HCT116 (cell line): ENCODE measurements around the gene PPP1R27. TPM values are rescaled to one million over a fixed set of nuclear protein-coding genes. Genes with fewer than 3 reads are reported as not detected.

Experiments used
- ATAC-seq: fragments of 200-7000 bp; cut with Tn5 transposase; 2 replicates; pipeline ENCODE4 v1.9.1; 2020; ENCODE audit warnings: mild to moderate bottlenecking, moderate library complexity
- BruUV-seq: library from RNA; stranded (reverse); fragments of 400-500 nt; replicated peaks from 2 replicates; lab custom pipeline; 2021; lab: Mats Ljungman, UMichigan
- CTCF ChIA-PET: fragments of 300-600 bp; sonication (Branson Sonifier 250); formaldehyde crosslinking; loops from one replicate; lab custom pipeline; 2021; ENCODE audit warnings: antibody characterized with exemption; lab: Charles Lee
- POLR2A ChIA-PET: fragments of 300-600, 350-600 bp; sonication (Branson Sonifier 250); formaldehyde crosslinking; loops from one replicate; lab custom pipeline; 2021; ENCODE audit warnings: antibody characterized with exemption; lab: Charles Lee
- RAD21 ChIA-PET, 2 experiments: fragments of 300-600 bp; sonication (Branson Sonifier 250); formaldehyde crosslinking; loops; one replicate each; lab custom pipeline; 2023; ENCODE audit warnings: low total read pairs in 2 of 2; ENCODE audit not compliant: uncharacterized antibody in 2 of 2, unreplicated experiment in 2 of 2, low non-redundant PET in 1 of 2; lab: Charles Lee
- DNase-seq: peaks from one replicate; pipeline ENCODE4 v3.0.0-alpha.2; 2010; ENCODE audit warnings: low read depth, low spot score
- H2AFZ ChIP-seq: fragments of 200-600 bp; shearing (Covaris generic), sonication (generic); 2 replicates; pipeline ENCODE4 v1.6.1; 2017; ENCODE audit warnings: low read depth, mixed run types, mixed read lengths, antibody characterized with exemption, low read length; ENCODE audit not compliant: poor library complexity, severe bottlenecking
- H3K27ac ChIP-seq: 2 replicates; pipeline ENCODE4 v1.5.1; 2012; ENCODE audit warnings: low read depth, low read length
- H3K27me3 ChIP-seq: fragments of 200-600 bp; sonication (generic); 2 replicates; pipeline ENCODE4 v1.6.1; 2016; ENCODE audit warnings: mixed run types, low read length, mixed read lengths; ENCODE audit not compliant: insufficient read depth
- H3K36me3 ChIP-seq, 2 experiments: fragments of 200-500 bp in 1 of 2; fragments of 200-600 bp in 1 of 2; sonication (Bioruptor generic) in 1 of 2; sonication (generic) in 1 of 2; 2 replicates each; pipeline versions ENCODE4 v1.5.1 to v1.6.1; 2014 to 2016; ENCODE audit warnings: low read length in 2 of 2, inconsistent platforms in 1 of 2, mixed read lengths in 1 of 2, mixed run types in 1 of 2; ENCODE audit not compliant: insufficient read depth in 2 of 2, control insufficient read depth in 1 of 2
- H3K4me1 ChIP-seq, 2 experiments: fragments of 200-600 bp in 1 of 2; sonication (generic) in 1 of 2; 2 replicates each; pipeline versions ENCODE4 v1.5.1 to v1.6.1; 2012 to 2017; ENCODE audit warnings: low read length in 2 of 2, inconsistent platforms in 1 of 2, mild to moderate bottlenecking in 1 of 2, mixed read lengths in 1 of 2, mixed run types in 1 of 2, moderate library complexity in 1 of 2; ENCODE audit not compliant: insufficient read depth in 2 of 2, control insufficient read depth in 1 of 2
- H3K4me2 ChIP-seq: fragments of 200-600 bp; sonication (generic); 2 replicates; pipeline ENCODE4 v1.6.1; 2017; ENCODE audit warnings: mixed run types, low read length, mixed read lengths
- H3K4me3 ChIP-seq, 2 experiments: fragments of 200-600 bp in 1 of 2; sonication (generic) in 1 of 2; replicated peaks in 1 of 2; 2 replicates each; pipeline ENCODE4 v1.5.1; 2011 to 2016; ENCODE audit warnings: low read length in 2 of 2, control low read depth in 1 of 2, low read depth in 1 of 2, mild to moderate bottlenecking in 1 of 2, mixed read lengths in 1 of 2, mixed run types in 1 of 2
- H3K79me2 ChIP-seq: fragments of 200-600 bp; sonication (generic); 2 replicates; pipeline ENCODE4 v1.6.1; 2017; ENCODE audit warnings: mild to moderate bottlenecking, mixed run types, low read length, moderate library complexity, mixed read lengths; ENCODE audit not compliant: insufficient read depth
- H3K9ac ChIP-seq: fragments of 200-600 bp; sonication (generic); 2 replicates; pipeline ENCODE4 v1.6.1; 2016; ENCODE audit warnings: low read length, mixed read lengths
- H3K9me2 ChIP-seq: fragments of 200-600 bp; sonication (generic), shearing (Covaris generic); 2 replicates; pipeline ENCODE4 v1.6.1; 2017; ENCODE audit warnings: mixed run types, mild to moderate bottlenecking, moderate library complexity; ENCODE audit not compliant: insufficient read depth
- H3K9me3 ChIP-seq, 2 experiments: fragments of 200-500 bp in 1 of 2; fragments of 200-600 bp in 1 of 2; sonication (Bioruptor generic) in 1 of 2; sonication (generic) in 1 of 2; 2 replicates each; pipeline ENCODE4 v1.6.1; 2014 to 2017; ENCODE audit warnings: low read length in 2 of 2, mixed read lengths in 2 of 2, inconsistent platforms in 1 of 2, low read depth in 1 of 2, mild to moderate bottlenecking in 1 of 2, mixed run types in 1 of 2, moderate library complexity in 1 of 2; ENCODE audit not compliant: control insufficient read depth in 1 of 2, insufficient read depth in 1 of 2
- H4K20me1 ChIP-seq: fragments of 200-600 bp; sonication (generic), shearing (Covaris generic); 2 replicates; pipeline ENCODE4 v1.6.1; 2017; ENCODE audit warnings: mixed run types, mild to moderate bottlenecking, moderate library complexity; ENCODE audit not compliant: insufficient read depth
- CBX3 ChIP-seq: IDR thresholded peaks from 2 replicates; pipeline ENCODE4 v1.6.1; 2012; ENCODE audit warnings: low read depth
- EGR1 ChIP-seq: IDR thresholded peaks from 2 replicates; pipeline ENCODE4 v1.6.1; 2012; ENCODE audit warnings: low read depth
- ELF1 ChIP-seq: IDR thresholded peaks from 2 replicates; pipeline ENCODE4 v1.6.1; 2012; ENCODE audit warnings: low read depth, borderline replicate concordance
- EZH2 ChIP-seq: fragments of 200-600 bp; sonication (generic); IDR thresholded peaks from 2 replicates; pipeline ENCODE4 v1.6.1; 2017; ENCODE audit warnings: antibody characterized with exemption, mixed run types
- EZH2phosphoT487 ChIP-seq: fragments of 200-600 bp; IDR thresholded peaks from 2 replicates; pipeline ENCODE4 v1.6.1; 2018; ENCODE audit warnings: antibody characterized with exemption, borderline replicate concordance
- FOSL1 ChIP-seq: IDR thresholded peaks from 2 replicates; pipeline ENCODE4 v1.6.1; 2012; ENCODE audit warnings: low read depth
- JUND ChIP-seq: IDR thresholded peaks from 2 replicates; pipeline ENCODE4 v1.6.1; 2012
- POLR2A ChIP-seq: IDR thresholded peaks from 2 replicates; pipeline ENCODE4 v1.7.0; 2011; ENCODE audit warnings: borderline replicate concordance; ENCODE audit not compliant: insufficient read depth, insufficient read length; ENCODE audit errors: extremely low read depth
- POLR2AphosphoS5 ChIP-seq: IDR thresholded peaks from 2 replicates; pipeline ENCODE4 v1.6.1; 2011; ENCODE audit warnings: mild to moderate bottlenecking, low read depth, low read length, moderate library complexity
- RAD21 ChIP-seq: IDR thresholded peaks from 2 replicates; pipeline ENCODE4 v1.6.1; 2012; ENCODE audit warnings: low read depth, mild to moderate bottlenecking
- SIN3A ChIP-seq: IDR thresholded peaks from 2 replicates; pipeline ENCODE4 v1.6.1; 2012; ENCODE audit warnings: low read depth
- SP1 ChIP-seq: IDR thresholded peaks from 2 replicates; pipeline ENCODE4 v1.6.1; 2012; ENCODE audit warnings: low read depth
- SRF ChIP-seq: IDR thresholded peaks from 2 replicates; pipeline ENCODE4 v1.6.1; 2012; ENCODE audit warnings: low read depth
- YY1 ChIP-seq: IDR thresholded peaks from 2 replicates; pipeline ENCODE4 v1.6.1; 2011; ENCODE audit warnings: low read length, low read depth, moderate library complexity, mild to moderate bottlenecking; ENCODE audit not compliant: insufficient replicate concordance; ENCODE audit errors: extremely low read depth
- ZFX ChIP-seq: fragments of 450-650 bp; IDR thresholded peaks from 2 replicates; pipeline ENCODE4 v1.6.1; 2017
- ZNF274 ChIP-seq: fragments of 200-500 bp; sonication (Bioruptor generic); IDR thresholded peaks from 2 replicates; pipeline ENCODE4 v1.6.1; 2014; ENCODE audit warnings: mild to moderate bottlenecking, low read depth, low read length, inconsistent platforms
- intact Hi-C: fragments of 100-400 bp; cut with micrococcal nuclease; formaldehyde crosslinking; loops from 2 replicates; pipeline ENCODE4 v1.10.0; 2022
- total RNA-seq: library from RNA; stranded (reverse); gene quantifications from one replicate; pipeline ENCODE4 v1.2.1, GENCODE V29; 2021; ENCODE audit not compliant: unreplicated experiment
- TF ChIP-seq, protein P1 (sequence below): IDR thresholded peaks from 2 replicates; pipeline ENCODE4 v1.6.1; 2012; ENCODE audit warnings: low read depth
- TF ChIP-seq, protein P2 (sequence below): IDR thresholded peaks from 2 replicates; pipeline ENCODE4 v1.6.1; 2012

Gene PPP1R27
- total RNA-seq, 1 experiment from 2014 or later, result not detected

DNA sequence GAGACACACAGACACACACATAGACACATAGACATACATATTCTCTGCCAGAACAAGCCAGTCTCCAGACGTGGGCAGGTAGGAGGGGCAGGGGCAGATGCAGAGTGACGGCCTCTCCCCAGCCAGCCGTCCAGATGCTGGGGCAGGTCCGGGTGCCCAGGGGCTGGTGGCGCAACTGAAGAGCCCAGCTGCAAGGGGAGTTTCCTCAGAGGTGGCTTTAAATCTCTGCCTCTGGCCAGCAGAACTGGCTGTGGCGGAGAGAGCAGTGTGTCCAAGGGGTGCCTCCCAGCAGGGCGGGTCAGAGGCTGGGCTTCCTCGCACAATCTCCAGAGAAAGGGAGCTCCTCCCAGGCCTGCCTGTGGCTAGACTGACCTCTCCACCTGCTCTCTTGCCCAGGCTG lies 40.3 kb downstream of the PPP1R27 start:
- Histone ChIP-seq H4K20me1 (no peaks in the 10 kb centered on the region), H3K27me3 (no peaks in the 10 kb centered on the region), H3K9ac (no peak overlapping the region), H3K4me3 (no peak overlapping the region), H3K36me3 (no peaks in the 10 kb centered on the region), H3K79me2 (no peaks in the 10 kb centered on the region), H3K9me2 (no peaks in the 10 kb centered on the region), H3K9me3 (peaks cover 0 to 9% of the 10 kb centered on the region in 2 experiments; a peak in 1 of 4 replicates), H3K4me1 (peaks cover 5 to 18% of the 10 kb centered on the region in 2 experiments; a peak in 3 of 4 replicates), H3K27ac (no peak overlapping the region), H2AFZ (peak overlapping the region; percentile 49), H3K4me2 (peak overlapping the region; percentile 38)
- POLR2A ChIA-PET, result no interaction called here
- ATAC-seq (peak; percentile 99), DNase-seq (no peak)
- intact Hi-C loops, result no loop called here
- RAD21 ChIA-PET, result interaction anchor here in 1 of 2 experiments (0.8 kb wide), 1 partner anchor 27 kb away, joined by 3 read pairs; no protein-coding TSS in a partner anchor
- CTCF ChIA-PET, result interaction anchor here (1.0 to 1.3 kb wide), 2 partner anchors 27 to 31 kb away, joined by 3 to 4 read pairs; no protein-coding TSS in a partner anchor
- no TSS peak for BruUV-seq
- TF ChIP-seq SIN3A, result no peak
- no peak for TF ChIP-seq POLR2AphosphoS5
- no peak for TF ChIP-seq RAD21
- no peak for TF ChIP-seq ZNF274
- TF ChIP-seq, protein P1, sequence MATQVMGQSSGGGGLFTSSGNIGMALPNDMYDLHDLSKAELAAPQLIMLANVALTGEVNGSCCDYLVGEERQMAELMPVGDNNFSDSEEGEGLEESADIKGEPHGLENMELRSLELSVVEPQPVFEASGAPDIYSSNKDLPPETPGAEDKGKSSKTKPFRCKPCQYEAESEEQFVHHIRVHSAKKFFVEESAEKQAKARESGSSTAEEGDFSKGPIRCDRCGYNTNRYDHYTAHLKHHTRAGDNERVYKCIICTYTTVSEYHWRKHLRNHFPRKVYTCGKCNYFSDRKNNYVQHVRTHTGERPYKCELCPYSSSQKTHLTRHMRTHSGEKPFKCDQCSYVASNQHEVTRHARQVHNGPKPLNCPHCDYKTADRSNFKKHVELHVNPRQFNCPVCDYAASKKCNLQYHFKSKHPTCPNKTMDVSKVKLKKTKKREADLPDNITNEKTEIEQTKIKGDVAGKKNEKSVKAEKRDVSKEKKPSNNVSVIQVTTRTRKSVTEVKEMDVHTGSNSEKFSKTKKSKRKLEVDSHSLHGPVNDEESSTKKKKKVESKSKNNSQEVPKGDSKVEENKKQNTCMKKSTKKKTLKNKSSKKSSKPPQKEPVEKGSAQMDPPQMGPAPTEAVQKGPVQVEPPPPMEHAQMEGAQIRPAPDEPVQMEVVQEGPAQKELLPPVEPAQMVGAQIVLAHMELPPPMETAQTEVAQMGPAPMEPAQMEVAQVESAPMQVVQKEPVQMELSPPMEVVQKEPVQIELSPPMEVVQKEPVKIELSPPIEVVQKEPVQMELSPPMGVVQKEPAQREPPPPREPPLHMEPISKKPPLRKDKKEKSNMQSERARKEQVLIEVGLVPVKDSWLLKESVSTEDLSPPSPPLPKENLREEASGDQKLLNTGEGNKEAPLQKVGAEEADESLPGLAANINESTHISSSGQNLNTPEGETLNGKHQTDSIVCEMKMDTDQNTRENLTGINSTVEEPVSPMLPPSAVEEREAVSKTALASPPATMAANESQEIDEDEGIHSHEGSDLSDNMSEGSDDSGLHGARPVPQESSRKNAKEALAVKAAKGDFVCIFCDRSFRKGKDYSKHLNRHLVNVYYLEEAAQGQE, result no peak
- TF ChIP-seq CBX3, result no peak
- TF ChIP-seq POLR2A, result no peak
- TF ChIP-seq YY1, result no peak
- no peak for TF ChIP-seq ELF1
- TF ChIP-seq FOSL1, result no peak
- TF ChIP-seq EGR1, result no peak
- TF ChIP-seq JUND, result no peak
- no peak for TF ChIP-seq SRF
- no peak for TF ChIP-seq EZH2phosphoT487
- TF ChIP-seq, protein P2, sequence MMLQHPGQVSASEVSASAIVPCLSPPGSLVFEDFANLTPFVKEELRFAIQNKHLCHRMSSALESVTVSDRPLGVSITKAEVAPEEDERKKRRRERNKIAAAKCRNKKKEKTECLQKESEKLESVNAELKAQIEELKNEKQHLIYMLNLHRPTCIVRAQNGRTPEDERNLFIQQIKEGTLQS, result no peak
- no peak for TF ChIP-seq EZH2
- TF ChIP-seq SP1, result no peak
- TF ChIP-seq ZFX, result no peak
